HEK293 (cell line): Measurements from ENCODE around the gene PRSS1.

Experiments used
- ATF2 ChIP-seq: fragments of 450-650 bp; formaldehyde crosslinking; IDR thresholded peaks from 2 replicates; pipeline ENCODE4 v1.5.1; 2016; ENCODE audit warnings: missing biosample characterization, missing genetic modification characterization, low read depth
- CTCF ChIP-seq: fragments of 450-650 bp; formaldehyde crosslinking; IDR thresholded peaks from 2 replicates; pipeline ENCODE4 v1.5.1; 2016; ENCODE audit warnings: missing biosample characterization, missing genetic modification characterization
- KLF7 ChIP-seq: fragments of 450-650 bp; formaldehyde crosslinking; IDR thresholded peaks from 2 replicates; pipeline ENCODE4 v1.5.1; 2016; ENCODE audit warnings: missing biosample characterization, missing genetic modification characterization, borderline replicate concordance
- YY1 ChIP-seq: fragments of 450-650 bp; formaldehyde crosslinking; IDR thresholded peaks from 2 replicates; pipeline ENCODE4 v1.5.1; 2018; ENCODE audit warnings: missing biosample characterization, missing genetic modification characterization
- ZNF114 ChIP-seq: fragments of 450-650 bp; formaldehyde crosslinking; IDR thresholded peaks from 2 replicates; pipeline ENCODE4 v1.5.0; 2017; ENCODE audit warnings: missing biosample characterization, missing genetic modification characterization
- ZNF335 ChIP-seq: fragments of 450-650 bp; formaldehyde crosslinking; conservative IDR thresholded peaks from 2 replicates; pipeline ENCODE4 v1.5.1; 2016; ENCODE audit warnings: missing biosample characterization, missing genetic modification characterization
- ZNF394 ChIP-seq: fragments of 450-650 bp; formaldehyde crosslinking; IDR thresholded peaks from 2 replicates; pipeline ENCODE4 v1.5.1; 2016; ENCODE audit warnings: missing biosample characterization, missing genetic modification characterization, mild to moderate bottlenecking, moderate library complexity, borderline replicate concordance
- ZSCAN30 ChIP-seq: fragments of 450-650 bp; IDR thresholded peaks from 2 replicates; pipeline ENCODE4 v1.5.1; 2018; ENCODE audit warnings: missing biosample characterization, mild to moderate bottlenecking, missing genetic modification characterization, moderate library complexity
- TF ChIP-seq, protein P1 (sequence below): fragments of 450-650 bp; formaldehyde crosslinking; IDR thresholded peaks from 2 replicates; pipeline ENCODE4 v1.5.1; 2016; ENCODE audit warnings: missing biosample characterization, missing genetic modification characterization
- TF ChIP-seq, protein P2 (sequence below): fragments of 450-650 bp; formaldehyde crosslinking; conservative IDR thresholded peaks from 2 replicates; pipeline ENCODE4 v1.5.1; 2016; ENCODE audit warnings: low read depth, missing biosample characterization, missing genetic modification characterization

GRCh38 chr7:142788303-142789289 is 39.3 kb downstream of the PRSS1 start:
- TF ChIP-seq ATF2 (tag by site-specific recombination), result no peak
- no peak for TF ChIP-seq CTCF (tag by site-specific recombination)
- TF ChIP-seq, protein P1, sequence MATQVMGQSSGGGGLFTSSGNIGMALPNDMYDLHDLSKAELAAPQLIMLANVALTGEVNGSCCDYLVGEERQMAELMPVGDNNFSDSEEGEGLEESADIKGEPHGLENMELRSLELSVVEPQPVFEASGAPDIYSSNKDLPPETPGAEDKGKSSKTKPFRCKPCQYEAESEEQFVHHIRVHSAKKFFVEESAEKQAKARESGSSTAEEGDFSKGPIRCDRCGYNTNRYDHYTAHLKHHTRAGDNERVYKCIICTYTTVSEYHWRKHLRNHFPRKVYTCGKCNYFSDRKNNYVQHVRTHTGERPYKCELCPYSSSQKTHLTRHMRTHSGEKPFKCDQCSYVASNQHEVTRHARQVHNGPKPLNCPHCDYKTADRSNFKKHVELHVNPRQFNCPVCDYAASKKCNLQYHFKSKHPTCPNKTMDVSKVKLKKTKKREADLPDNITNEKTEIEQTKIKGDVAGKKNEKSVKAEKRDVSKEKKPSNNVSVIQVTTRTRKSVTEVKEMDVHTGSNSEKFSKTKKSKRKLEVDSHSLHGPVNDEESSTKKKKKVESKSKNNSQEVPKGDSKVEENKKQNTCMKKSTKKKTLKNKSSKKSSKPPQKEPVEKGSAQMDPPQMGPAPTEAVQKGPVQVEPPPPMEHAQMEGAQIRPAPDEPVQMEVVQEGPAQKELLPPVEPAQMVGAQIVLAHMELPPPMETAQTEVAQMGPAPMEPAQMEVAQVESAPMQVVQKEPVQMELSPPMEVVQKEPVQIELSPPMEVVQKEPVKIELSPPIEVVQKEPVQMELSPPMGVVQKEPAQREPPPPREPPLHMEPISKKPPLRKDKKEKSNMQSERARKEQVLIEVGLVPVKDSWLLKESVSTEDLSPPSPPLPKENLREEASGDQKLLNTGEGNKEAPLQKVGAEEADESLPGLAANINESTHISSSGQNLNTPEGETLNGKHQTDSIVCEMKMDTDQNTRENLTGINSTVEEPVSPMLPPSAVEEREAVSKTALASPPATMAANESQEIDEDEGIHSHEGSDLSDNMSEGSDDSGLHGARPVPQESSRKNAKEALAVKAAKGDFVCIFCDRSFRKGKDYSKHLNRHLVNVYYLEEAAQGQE (tag by site-specific recombination), result no peak
- TF ChIP-seq, protein P2, sequence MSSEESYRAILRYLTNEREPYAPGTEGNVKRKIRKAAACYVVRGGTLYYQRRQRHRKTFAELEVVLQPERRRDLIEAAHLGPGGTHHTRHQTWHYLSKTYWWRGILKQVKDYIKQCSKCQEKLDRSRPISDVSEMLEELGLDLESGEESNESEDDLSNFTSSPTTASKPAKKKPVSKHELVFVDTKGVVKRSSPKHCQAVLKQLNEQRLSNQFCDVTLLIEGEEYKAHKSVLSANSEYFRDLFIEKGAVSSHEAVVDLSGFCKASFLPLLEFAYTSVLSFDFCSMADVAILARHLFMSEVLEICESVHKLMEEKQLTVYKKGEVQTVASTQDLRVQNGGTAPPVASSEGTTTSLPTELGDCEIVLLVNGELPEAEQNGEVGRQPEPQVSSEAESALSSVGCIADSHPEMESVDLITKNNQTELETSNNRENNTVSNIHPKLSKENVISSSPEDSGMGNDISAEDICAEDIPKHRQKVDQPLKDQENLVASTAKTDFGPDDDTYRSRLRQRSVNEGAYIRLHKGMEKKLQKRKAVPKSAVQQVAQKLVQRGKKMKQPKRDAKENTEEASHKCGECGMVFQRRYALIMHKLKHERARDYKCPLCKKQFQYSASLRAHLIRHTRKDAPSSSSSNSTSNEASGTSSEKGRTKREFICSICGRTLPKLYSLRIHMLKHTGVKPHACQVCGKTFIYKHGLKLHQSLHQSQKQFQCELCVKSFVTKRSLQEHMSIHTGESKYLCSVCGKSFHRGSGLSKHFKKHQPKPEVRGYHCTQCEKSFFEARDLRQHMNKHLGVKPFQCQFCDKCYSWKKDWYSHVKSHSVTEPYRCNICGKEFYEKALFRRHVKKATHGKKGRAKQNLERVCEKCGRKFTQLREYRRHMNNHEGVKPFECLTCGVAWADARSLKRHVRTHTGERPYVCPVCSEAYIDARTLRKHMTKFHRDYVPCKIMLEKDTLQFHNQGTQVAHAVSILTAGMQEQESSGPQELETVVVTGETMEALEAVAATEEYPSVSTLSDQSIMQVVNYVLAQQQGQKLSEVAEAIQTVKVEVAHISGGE, result no peak
- TF ChIP-seq ZNF394, result no peak
- no peak for TF ChIP-seq ZSCAN30
- no peak for TF ChIP-seq ZNF114 (tag by site-specific recombination)
- no peak for TF ChIP-seq ZNF335 (tag by site-specific recombination)
- TF ChIP-seq YY1 (tag by site-specific recombination), result no peak
- no peak for TF ChIP-seq KLF7
